ENCODE data around the gene BRF1.
"Not testable (repeated sequence)": the region's sequence is repeated elsewhere in the genome, so short reads cannot be mapped to it uniquely, and the experiment has no call there.

Gene BRF1, protein sequence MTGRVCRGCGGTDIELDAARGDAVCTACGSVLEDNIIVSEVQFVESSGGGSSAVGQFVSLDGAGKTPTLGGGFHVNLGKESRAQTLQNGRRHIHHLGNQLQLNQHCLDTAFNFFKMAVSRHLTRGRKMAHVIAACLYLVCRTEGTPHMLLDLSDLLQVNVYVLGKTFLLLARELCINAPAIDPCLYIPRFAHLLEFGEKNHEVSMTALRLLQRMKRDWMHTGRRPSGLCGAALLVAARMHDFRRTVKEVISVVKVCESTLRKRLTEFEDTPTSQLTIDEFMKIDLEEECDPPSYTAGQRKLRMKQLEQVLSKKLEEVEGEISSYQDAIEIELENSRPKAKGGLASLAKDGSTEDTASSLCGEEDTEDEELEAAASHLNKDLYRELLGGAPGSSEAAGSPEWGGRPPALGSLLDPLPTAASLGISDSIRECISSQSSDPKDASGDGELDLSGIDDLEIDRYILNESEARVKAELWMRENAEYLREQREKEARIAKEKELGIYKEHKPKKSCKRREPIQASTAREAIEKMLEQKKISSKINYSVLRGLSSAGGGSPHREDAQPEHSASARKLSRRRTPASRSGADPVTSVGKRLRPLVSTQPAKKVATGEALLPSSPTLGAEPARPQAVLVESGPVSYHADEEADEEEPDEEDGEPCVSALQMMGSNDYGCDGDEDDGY
- total RNA-seq: 5.1 to 29.7 (median 17.2) reads per million in 18 experiments

DNA sequence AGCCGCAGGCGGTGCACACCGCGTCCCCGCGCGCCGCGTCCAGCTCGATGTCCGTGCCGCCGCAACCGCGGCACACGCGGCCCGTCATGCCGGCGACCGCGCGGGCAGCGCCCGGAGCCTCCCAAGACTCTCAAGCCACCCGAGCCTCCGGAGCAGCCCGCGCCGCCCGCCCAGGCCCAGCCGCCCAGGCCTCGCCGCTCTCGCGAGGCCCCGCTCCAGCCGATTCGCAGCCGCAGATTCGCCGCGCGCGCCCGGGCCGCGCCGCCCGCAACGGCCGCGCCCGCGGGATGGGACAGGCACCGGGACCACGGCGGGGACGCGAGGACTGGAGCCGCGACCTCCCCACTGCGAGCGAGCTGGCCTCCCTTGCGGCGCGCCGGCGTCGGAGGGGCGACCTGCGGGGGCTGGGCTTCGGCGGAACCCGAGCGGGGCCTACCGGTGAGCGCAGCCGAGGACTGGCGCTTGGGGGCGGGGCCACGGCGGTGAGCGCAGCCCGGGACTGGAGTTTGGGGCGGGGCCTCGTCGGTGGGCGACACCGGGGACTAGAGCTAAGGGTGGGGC lies at the start of gene BRF1:
TSS of gene BRF1 (minus strand) at position 460 of the 561 bp plus-strand sequence. CDS start at position 88, 372 bp downstream.
- peak; percentile 89 to 93 for DNase-seq

DNA sequence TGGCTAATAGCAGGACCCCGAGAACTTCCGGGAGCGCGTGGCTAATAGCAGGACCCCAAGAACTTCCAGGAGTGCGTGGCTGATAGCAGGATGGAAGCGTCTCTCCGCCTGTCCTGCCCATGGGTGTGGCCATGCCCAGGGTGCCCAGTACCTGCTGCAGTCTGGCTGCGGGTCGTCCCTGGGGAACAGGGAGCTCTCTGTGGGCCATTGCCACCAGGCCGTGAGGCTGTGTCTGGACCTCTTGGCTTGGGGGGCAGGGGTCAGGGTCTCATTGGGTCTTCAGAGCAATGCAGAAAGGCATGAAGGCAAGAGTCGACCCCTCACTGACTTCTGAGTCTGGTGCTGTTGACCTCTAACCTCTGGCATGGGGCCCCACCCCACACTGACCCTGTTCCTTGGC lies 49.2 kb upstream of the BRF1 start:
- no peak for DNase-seq

DNA sequence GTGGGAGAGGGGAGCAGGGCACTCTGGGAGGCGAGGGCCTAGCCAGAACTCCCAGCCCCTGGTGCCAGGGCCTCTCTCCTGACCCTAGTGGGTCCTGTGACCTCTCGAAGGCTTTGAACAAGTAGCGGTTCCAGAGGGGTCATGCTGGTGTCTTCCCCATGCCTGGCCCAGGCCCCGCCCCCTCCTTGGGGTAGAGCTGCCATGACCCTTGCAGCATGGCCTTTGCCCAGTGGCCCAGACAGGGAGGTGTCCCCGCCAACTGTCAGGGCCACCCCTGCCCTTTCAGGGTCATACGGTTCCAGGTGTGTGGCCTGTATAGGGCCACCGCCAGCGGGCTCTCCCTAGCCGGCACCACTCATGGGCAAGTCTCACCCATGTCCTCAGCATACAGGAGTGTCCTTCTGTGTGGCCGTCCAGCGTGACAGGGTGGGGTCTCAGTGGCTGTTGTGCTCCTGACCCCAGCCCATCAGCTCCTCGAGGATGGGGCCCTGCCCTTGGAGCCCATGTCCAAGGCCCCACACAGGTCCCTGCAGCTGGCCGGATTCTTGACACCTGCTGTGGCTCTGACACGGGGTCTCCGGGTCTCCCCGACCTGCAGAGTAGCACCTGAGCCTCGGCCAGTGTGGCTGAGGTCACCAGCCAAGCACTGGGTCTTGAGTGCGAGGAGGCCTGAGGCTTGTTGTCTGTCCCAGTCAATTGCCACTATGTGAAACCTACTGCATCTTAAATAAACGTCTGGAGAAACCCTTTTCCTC lies 48.3 kb upstream of the BRF1 start:
- DNase-seq: no peak

DNA sequence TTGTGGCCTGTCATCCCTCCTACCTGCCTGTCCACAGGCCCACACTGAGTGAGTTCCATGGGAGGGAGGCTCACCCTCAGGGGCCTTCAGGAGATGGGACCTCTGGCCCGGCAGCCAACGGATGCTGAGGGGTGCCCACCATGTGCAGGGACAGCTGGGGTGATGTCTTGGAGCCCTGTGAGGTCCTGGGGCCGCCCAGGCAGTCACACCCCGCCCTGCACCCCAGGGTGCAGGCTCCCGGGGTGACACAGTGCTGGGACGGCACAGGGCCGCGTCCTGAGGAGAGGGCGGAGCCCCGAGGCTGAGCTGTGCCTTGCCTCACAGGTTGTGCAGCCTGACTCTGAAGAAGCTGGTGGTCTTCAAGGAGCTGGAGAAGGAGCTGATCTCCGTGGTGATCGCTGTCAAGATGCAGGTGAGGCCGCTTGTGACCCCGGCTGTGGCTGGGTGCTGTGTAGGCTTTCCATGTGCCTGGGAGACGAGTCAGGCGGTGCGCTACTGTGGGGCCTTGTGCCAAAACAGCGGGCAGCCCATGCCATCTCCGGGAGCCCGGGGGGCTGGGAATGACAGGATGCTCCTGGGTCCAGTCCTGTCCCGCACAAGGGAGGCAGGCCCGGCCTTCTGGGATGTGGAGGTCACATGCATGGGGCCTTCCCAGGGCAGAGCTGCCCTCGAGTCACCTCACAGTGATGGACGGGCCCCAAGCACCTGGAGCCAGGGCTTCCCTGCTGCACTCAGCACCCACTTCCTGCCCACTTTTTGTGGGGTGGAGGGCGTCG lies 47.6 kb upstream of the BRF1 start:
- DNase-seq: no peak

DNA sequence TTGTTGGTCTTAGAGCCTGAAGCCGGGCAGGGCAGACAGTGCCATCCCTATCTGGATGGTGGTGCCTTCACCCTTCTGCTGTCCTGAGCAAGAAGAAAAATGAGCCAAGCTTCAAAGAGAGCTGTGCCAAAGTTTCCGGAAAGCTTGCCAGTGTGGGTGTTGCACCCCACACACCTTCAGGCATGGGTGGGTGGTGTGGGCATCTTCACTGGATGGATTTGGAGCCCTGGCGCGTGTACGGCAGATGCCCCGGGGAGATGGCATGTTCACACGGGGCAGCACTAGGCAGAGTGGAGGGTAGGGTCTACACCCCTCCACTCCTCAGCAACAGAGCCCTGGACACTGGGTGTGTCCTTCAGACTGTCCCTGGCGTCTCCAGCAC lies 46.8 kb upstream of the BRF1 start:
- no peak for DNase-seq

DNA sequence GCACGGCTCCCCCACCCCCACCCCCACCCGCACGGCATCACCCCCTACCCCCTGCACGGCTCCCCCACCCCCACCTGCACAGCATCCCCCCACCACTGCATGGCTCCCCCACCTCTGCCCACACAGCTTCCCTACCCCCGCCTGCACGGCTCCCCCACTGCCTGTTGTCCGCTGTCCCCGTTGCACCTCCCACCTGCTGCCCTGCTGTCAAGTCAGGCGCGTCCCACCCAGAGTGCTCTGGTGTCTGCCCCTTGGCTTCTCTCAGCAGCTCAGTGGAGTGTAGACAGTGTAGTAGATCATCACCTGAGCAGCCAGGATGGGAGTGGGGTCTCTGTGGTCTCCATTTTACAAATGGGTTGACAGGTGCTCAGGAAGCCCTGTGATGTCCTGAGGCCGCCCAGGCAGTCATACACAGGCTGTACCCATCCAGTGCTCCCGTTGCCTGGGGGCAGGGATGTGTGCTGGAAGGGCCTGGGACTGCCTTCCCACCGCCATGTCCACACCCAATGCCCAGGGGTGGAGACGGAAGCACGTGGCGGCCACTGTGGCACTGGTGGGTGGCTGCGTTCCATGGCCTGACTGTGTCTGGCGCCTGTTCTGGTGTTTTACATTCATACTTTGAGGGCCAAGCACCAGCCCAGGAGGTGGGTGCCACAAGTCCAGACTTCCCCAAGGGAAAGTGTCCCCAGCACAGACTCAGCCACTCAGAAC lies 46.2 kb upstream of the BRF1 start:
- no peak for DNase-seq

DNA sequence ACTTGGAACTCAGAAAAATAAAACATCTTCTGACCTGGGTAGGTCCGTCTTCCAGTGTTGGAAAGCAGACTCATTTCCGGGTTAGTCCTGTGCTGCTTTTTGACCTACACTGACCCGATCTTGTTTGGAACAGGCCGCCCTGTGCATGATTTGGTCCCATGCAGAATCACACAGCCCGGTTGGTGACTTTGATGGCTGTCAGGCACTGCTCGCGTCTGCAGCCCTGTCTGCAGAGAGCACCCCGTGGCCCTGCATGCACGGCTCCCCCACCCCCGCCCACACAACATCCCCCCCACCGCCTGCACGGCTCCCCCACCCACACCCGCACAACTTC lies 45.4 kb upstream of the BRF1 start:
- DNase-seq: no peak

DNA sequence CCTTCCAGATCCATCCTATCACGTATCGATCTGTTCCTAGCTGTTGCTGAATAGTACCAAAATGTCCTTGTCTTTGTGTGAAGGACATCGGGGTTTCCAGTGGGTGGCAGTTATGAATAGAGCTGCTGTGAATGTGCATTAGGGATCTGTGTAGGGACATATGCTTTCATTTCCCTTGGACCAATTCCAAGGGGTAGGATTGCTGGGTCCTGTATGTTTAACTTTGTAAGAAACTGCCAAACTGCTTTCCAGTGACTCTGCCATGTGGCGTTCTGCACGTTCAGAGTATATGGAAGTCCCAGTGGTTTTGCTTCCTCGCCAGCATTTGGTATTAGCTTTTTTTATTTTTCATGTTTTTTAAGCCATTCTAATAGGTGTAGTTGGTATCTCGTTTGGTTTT lies 42.4 kb upstream of the BRF1 start:
- peak in 1 of 2 donors; percentile 2 for DNase-seq

DNA sequence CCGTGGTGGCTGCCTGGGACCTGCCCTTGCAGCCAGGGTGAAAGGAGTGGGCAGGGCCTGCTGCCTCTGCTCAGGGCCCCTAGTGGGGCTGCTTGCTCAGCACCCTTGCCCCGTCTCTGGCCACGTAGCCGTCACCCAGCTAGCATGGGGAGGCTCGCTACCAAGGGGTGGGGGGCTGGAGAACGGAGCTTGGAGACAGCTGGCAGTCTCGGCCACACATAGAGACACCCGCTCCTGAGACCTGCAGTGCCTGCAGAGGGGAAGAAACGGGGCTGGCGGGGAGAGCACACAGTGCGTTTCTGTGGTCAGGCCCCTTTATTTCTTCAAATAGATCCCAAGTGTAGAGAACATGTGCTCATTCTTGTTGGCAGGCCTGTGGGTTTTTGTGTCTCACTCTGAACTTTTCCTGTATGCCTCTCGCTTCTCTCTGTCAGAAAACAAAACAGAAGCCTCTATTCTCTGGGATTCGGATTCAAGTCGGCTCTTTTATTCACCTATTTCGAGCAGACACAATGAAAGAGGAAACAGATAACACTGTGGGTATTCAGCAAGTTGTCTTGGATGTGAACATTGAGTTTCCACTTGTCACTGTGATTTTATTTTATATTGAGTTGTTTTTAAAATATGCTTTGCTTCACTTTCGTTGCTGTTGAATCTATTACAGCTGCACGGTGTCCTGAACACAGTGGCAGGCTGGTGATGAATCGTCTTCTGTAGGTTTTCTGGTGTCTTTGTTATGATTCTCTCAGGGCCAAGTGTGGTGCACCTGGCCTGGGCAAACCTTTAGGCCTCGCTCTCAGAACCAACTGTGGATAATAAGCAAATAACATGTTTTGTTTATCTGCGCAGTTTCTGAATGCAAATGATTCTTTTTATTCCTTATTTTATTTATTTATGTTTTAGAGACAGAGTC lies 40.3 kb upstream of the BRF1 start:
- DNase-seq: no peak

DNA sequence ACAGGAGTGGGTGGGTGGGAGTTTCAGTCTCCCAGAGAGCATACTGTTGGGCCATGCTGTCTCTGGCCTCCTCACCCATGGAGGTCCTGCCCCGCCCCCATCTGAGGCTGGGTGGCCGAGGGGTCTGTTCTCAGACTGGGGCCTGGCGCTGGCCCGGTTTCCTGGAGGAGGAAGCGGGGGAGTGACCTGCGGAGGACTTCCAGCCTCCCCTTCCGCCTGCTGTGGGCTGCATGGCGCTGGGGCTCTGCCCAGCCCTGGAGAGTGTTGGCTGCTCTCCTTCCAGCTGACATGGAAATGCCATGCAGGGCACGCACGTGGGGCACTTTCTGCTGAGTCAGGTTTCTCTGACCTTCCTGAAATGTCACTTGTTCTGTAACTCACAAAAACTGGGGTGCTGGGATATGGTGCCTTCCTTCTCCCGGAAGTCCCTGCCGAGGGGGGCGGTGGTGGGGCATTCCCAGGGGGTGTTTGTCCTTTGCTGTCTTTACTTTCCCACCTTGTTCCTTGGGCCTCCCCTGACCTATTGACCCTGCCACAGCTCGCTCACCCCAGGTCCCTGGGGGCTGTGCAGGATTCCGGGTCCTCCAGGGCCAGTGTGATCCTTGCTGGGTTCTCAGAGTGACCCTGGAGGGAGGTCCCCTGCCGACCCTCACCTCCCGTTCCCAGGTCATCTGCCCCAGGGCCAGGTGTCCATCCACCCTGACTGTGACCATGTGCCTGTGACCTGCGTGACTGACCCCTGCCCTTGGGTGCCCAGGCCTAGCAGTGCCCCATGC lies 37.4 kb upstream of the BRF1 start:
- peak; percentile 29 to 43 for DNase-seq

DNA sequence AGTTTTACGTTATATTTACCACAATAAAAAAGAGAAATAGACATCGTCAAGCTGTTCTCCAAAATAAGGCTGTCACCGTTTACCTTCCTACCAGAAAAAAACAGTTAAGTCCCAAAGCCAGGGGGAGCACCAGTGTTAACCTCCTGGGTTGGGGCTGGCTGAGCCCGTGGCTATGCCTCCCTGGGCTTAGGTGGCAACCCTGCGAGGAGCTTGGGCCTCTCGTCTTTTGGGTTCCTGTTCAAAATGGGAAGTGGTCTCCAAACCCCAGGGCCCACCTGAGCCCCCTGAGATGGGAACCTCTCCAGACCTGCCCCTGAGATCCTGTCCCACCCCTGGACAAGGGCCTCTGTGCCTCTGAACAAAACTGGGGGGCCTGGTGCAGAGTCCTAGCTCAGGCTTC lies 36.6 kb upstream of the BRF1 start:
- DNase-seq: no peak

DNA sequence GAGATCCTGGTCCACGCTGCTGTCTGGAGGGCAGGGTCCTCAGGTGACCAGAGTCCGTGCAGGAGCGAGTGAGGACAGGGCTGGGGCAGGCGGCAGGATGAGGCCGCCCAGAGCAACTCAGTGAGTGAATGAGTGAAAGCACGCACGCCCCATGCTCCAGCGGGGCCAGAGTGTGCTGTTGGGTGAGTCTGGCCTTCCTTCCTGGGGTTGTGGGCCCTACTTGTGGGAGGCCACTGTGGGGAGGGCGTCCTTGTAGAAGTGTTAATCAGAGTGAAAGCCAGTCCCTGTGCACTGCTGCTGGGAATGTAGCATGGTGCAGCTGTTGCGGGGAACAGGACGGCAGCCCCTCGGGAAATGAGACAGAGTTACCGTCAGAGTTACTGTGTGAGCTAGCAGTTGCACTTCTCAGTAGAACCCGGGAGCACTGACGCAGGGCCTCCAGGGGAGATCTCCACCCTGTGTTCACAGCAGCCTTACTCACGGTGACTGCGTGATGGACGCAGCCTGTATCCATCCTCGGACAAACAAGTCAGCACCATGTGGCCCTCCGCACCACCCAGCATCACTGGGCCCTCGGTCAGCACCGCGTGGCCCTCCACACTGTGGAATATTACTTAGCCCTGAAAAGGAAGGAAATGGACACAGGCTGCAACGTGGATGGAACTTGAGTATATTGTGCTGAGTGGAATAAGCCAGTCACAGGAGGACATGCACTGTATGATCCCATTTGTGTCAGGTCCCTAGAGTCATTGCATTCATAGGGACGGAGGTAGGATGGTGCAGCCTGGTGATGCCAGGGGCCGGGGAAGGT lies 35.9 kb upstream of the BRF1 start:
- DNase-seq: no peak

DNA sequence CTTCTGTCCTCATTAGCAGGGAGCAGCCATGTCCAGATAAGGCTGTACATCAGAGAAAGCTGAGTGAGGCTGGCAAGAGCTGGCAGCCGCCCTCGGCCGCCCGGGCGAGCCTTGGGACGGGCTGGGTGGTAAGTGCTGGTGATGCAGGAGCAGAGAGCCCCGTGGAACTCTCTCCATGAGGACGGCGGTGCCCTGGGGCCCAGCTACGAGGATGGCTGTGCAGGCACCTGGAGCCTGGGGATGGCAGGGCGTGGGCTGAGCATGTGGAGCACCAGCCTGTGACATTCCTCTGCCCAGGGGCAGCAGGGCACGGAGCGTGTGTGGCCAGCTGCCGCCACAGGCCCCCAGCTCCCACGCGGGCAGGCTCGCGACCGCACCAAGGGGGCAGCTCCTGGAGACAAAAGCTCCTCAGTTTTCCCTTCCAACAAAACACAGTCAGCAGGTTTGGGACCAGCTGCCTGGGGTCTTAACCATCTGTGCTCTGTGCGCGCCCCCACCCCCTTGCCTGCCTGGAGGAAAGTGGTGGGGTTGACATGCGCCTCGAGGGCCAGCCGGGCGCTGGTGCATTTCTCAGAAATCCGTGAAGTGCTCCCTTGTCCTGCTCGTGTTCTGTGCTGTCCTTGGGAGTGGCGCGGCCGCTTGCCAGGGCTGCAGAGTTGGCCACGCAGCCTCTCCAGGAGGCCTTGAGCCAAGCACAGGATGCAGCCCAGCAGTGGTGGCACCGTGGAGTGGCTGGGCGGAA lies 35.1 kb upstream of the BRF1 start:
- DNase-seq: no peak

DNA sequence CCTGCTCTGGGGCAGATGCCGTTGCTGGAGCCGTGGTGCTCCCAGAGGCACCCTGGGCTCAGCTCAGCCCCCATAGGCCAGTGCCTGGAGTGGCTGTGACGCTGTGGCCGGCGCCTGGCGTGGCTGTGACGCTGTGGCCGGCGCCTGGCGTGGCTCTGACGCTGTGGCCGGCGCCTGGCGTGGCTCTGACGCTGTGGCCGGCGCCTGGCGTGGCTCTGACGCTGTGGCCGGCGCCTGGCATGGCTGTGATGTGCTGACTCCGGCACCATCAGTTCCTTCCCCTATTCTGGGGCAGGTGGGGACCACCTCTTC lies 34.4 kb upstream of the BRF1 start:
- DNase-seq: not testable (repeated sequence)

DNA sequence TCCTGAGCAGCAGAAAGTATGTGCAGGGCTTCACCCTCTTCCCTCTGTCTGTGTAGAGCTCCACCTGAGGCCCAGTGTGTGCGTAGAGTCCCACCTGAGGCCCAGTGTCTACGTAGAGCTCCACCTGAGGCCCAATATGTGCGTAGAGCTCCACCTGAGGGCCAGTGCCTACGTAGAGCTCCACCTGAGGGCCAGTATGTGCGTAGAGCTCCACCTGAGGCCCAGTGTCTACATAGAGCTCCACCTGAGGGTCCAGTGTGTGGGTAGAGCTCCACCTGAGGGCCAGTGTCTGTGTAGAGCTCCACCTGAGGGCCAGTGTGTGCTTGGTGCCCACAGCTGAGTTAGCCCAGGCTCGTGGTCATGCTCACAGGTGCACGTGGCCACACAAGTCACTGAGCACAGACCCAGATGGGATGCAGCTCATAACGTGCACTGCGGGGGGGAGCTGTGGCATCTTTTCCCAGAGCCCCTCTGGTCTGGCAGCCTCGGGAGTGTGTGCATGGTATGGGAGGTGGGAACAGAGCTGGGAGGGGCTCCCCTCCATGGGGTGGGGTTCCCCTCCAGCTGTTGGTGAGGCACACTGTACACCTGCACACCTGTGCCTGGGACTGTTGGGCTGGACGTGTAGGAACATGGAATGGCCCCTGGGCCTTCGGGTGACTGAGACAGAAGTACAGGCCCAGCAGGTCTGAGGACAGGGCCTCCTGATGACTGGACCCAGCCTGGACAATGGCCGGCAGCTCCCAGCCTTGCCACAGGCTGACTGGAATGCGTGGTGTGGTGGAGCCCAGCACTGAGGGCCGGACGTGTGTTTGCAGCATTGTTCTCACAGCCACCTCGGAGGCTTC lies 33.8 kb upstream of the BRF1 start:
- DNase-seq: no peak

DNA sequence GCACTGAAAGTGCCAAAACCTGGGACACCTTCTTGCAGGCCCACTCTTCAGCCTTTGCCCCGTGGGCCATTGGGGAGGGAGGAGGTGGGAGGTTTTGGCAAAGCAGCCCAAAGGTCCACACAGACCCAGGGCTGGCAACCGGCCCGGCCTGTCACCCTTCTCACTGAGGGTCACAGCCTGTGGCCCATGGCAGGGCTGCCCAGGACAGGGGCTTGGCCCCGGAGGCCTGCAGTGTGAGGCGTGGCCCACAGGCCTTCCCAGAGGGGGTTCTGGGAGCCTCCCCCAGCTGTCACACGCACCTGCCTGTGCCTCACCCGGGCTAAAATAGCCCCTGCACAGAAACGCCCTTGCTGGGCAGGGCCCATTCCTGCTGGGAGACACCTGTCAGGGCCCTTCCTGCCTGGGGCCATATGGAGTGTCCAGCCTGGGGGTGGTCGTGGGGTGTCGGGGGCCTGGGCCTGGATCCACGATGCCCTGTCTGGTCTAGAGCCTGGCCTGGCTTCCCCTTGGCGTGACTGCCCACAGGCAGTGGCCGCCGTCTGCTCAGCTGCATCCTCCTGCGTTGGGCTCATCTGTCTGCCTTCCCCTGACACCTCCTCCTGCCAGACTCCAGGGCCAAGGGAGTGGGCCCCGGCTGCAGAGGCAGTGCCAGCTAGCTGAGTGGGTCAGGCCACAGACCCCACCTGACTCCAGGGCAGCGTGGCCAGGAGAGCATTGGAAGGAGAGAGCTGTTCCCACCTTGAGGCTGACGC lies 33.0 kb upstream of the BRF1 start:
- no peak for DNase-seq
